GM11168 (cell line): ENCODE data around the gene CCL3.
"Not testable (repeated sequence)": the region's sequence is repeated elsewhere in the genome, so short reads cannot be mapped to it uniquely, and the experiment has no call there.

ENCODE experiments used
- in situ Hi-C: fragments of 300-500 bp; cut with MboI; formaldehyde crosslinking; loops from one replicate; pipeline ENCODE4 v1.12.0; 2022; ENCODE audit warnings: low sequenced_read_pairs; ENCODE audit not compliant: unreplicated experiment

The CCL3 gene

GRCh38 chr17:36117505-36118382, 27.8 kb upstream of the CCL3 start:
- in situ Hi-C loops = no loop called here

- in situ Hi-C loops = not testable (repeated sequence)
Measured at GRCh38 chr17:36115649-36115977, 25.7 kb upstream of the CCL3 start.

GRCh38 chr17:36114971-36115648, 25.2 kb upstream of the CCL3 start:
- in situ Hi-C loops = not testable (repeated sequence)

- in situ Hi-C loops = not testable (repeated sequence)
Measured at GRCh38 chr17:36113131-36113530, 23.2 kb upstream of the CCL3 start.

GRCh38 chr17:36112572-36112971, 22.6 kb upstream of the CCL3 start:
- in situ Hi-C loops = no loop called here

- in situ Hi-C loops = no loop called here
Measured at GRCh38 chr17:36111068-36111490, 21.1 kb upstream of the CCL3 start.

- in situ Hi-C loops = not testable (repeated sequence)
Measured at GRCh38 chr17:36108265-36108664, 18.3 kb upstream of the CCL3 start.

- in situ Hi-C loops = no loop called here
Measured at GRCh38 chr17:36107660-36108059, 17.7 kb upstream of the CCL3 start.

GRCh38 chr17:36106493-36106835, 16.5 kb upstream of the CCL3 start:
- in situ Hi-C loops = no loop called here

- in situ Hi-C loops = no loop called here
Measured at GRCh38 chr17:36105781-36106492, 16.0 kb upstream of the CCL3 start.

GRCh38 chr17:36104701-36105181, 14.8 kb upstream of the CCL3 start:
- in situ Hi-C loops = loop anchor here (5.0 kb wide), 1 partner anchor 103 kb away; no protein-coding TSS in a partner anchor

- in situ Hi-C loops = loop anchor here (5.0 kb wide), 1 partner anchor 103 kb away; no protein-coding TSS in a partner anchor
Measured at GRCh38 chr17:36104246-36104645, 14.3 kb upstream of the CCL3 start.

GRCh38 chr17:36103401-36103975, 13.5 kb upstream of the CCL3 start, which contains the start of gene CCL4:
Gene CCL4, plus strand, starts transcription at chr17:36103827. Its CDS starts 79 bp downstream, at chr17:36103906.
- in situ Hi-C loops = loop anchor here (5.0 kb wide), 1 partner anchor 104 kb away; no protein-coding TSS in a partner anchor

- in situ Hi-C loops = not testable (repeated sequence)
Measured at GRCh38 chr17:36099004-36099403, 9.1 kb upstream of the CCL3 start.

GRCh38 chr17:36095992-36096391, 6.0 kb upstream of the CCL3 start:
- in situ Hi-C loops = no loop called here

GRCh38 chr17:36094746-36095145, 4.8 kb upstream of the CCL3 start:
- in situ Hi-C loops = no loop called here

GRCh38 chr17:36094232-36094631, 4.3 kb upstream of the CCL3 start:
- in situ Hi-C loops = no loop called here

GRCh38 chr17:36092715-36093114, 2.8 kb upstream of the CCL3 start:
- in situ Hi-C loops = not testable (repeated sequence)

GRCh38 chr17:36092230-36092629, 2.3 kb upstream of the CCL3 start:
- in situ Hi-C loops = no loop called here

GRCh38 chr17:36089339-36089865, 541 bp downstream of the CCL3 start:
- in situ Hi-C loops = loop anchor here (5.0 kb wide), 1 partner anchor 103 kb away; no protein-coding TSS in a partner anchor
